GM23248 (cell line): Measurements from ENCODE around the gene DEFB119. TPM values are rescaled to one million over a fixed set of nuclear protein-coding genes. Genes with fewer than 3 reads are reported as not detected.
"Not testable (repeated sequence)": the region's sequence is repeated elsewhere in the genome, so short reads cannot be mapped to it uniquely, and the experiment has no call there.

Experiments used
- DNase-seq: peaks from one replicate; pipeline ENCODE4 v3.0.0-alpha.2; 2015
- H2AFZ ChIP-seq: fragments of 200-600 bp; sonication (generic); 2 replicates; pipeline ENCODE4 v1.6.1; 2016; ENCODE audit warnings: antibody characterized with exemption
- H3F3A ChIP-seq: fragments of 200-600 bp; sonication (generic); 2 replicates; pipeline ENCODE4 v1.6.1; 2016; ENCODE audit warnings: mild to moderate bottlenecking, antibody characterized with exemption, mixed run types; ENCODE audit not compliant: insufficient read depth
- H3K27ac ChIP-seq: fragments of 200-600 bp; sonication (generic); 2 replicates; pipeline ENCODE4 v1.5.1; 2016; ENCODE audit warnings: mild to moderate bottlenecking
- H3K27me3 ChIP-seq: fragments of 200-600 bp; sonication (generic); replicated peaks from 2 replicates; pipeline ENCODE4 v1.6.1; 2016; ENCODE audit warnings: mild to moderate bottlenecking; ENCODE audit not compliant: insufficient read depth
- H3K36me3 ChIP-seq: fragments of 200-600 bp; sonication (generic); 2 replicates; pipeline ENCODE4 v1.6.1; 2016; ENCODE audit warnings: low read depth, mild to moderate bottlenecking
- H3K4me1 ChIP-seq: fragments of 200-600 bp; sonication (generic); 2 replicates; pipeline ENCODE4 v1.6.1; 2016; ENCODE audit warnings: mild to moderate bottlenecking; ENCODE audit not compliant: insufficient read depth
- H3K4me2 ChIP-seq: fragments of 200-600 bp; sonication (generic); one replicate; pipeline ENCODE4 v1.6.1; 2016; ENCODE audit warnings: mild to moderate bottlenecking; ENCODE audit not compliant: unreplicated experiment
- H3K4me3 ChIP-seq: fragments of 200-600 bp; sonication (generic); 2 replicates; pipeline ENCODE4 v1.5.1; 2016; ENCODE audit warnings: mild to moderate bottlenecking
- H3K79me2 ChIP-seq: fragments of 200-600 bp; sonication (generic); 2 replicates; pipeline ENCODE4 v1.6.1; 2016; ENCODE audit warnings: mild to moderate bottlenecking; ENCODE audit not compliant: insufficient read depth
- H3K9ac ChIP-seq: fragments of 200-600 bp; sonication (generic); 2 replicates; pipeline ENCODE4 v1.6.1; 2016; ENCODE audit warnings: mild to moderate bottlenecking
- H3K9me2 ChIP-seq: fragments of 200-600 bp; sonication (generic); 2 replicates; pipeline ENCODE4 v1.6.1; 2016; ENCODE audit warnings: mixed run types, mild to moderate bottlenecking, moderate library complexity; ENCODE audit not compliant: insufficient read depth
- H3K9me3 ChIP-seq: fragments of 200-600 bp; sonication (generic); one replicate; pipeline ENCODE4 v1.6.1; 2017; ENCODE audit warnings: low read depth
- H4K20me1 ChIP-seq: fragments of 200-600 bp; sonication (generic); 2 replicates; pipeline ENCODE4 v1.6.0; 2016; ENCODE audit not compliant: insufficient read depth
- EZH2 ChIP-seq: fragments of 200-600 bp; sonication (generic); IDR thresholded peaks from 2 replicates; pipeline ENCODE4 v1.6.1; 2018; ENCODE audit warnings: antibody characterized with exemption, mild to moderate bottlenecking; ENCODE audit not compliant: insufficient read depth, poor library complexity, severe bottlenecking
- EZH2phosphoT487 ChIP-seq: fragments of 200-600 bp; sonication (generic); IDR thresholded peaks from 2 replicates; pipeline ENCODE4 v1.6.1; 2018; ENCODE audit warnings: antibody characterized with exemption, moderate library complexity, mild to moderate bottlenecking, low read depth; ENCODE audit not compliant: insufficient read depth
- WGBS, 2 experiments: methylation state at CpG; one replicate each; pipeline ENCODE4 v1.1.6; 2015 to 2017; ENCODE audit warnings: low lambda C conversion rate in 2 of 2, low coverage in 1 of 2; ENCODE audit errors: missing lambda C conversion rate in 2 of 2; 5-methylcytosine and 5-hydroxymethylcytosine counted together
- in situ Hi-C: fragments of 300-500 bp; cut with MboI; formaldehyde crosslinking; loops from 2 replicates; pipeline ENCODE4 v1.15.0; 2020
- polyA plus RNA-seq: library from polyadenylated mRNA; unstranded; fragments of >200 nt; fragmentation: Nextera tagmentation; extraction: Ambion mirVana; gene quantifications from 2 replicates; pipeline ENCODE4 v1.2.1, GENCODE V29; 2016
- total RNA-seq: library from RNA; depleted of rRNA; stranded (reverse); fragments of >200 nt; shearing (Covaris generic); gene quantifications from 2 replicates; pipeline ENCODE4 v1.2.3, GENCODE V29; 2014; rRNA removed

DEFB119 gene, protein sequence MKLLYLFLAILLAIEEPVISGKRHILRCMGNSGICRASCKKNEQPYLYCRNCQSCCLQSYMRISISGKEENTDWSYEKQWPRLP
- total RNA-seq, result not detected in 2 replicates
- not detected in 2 replicates for polyA plus RNA-seq

DNA sequence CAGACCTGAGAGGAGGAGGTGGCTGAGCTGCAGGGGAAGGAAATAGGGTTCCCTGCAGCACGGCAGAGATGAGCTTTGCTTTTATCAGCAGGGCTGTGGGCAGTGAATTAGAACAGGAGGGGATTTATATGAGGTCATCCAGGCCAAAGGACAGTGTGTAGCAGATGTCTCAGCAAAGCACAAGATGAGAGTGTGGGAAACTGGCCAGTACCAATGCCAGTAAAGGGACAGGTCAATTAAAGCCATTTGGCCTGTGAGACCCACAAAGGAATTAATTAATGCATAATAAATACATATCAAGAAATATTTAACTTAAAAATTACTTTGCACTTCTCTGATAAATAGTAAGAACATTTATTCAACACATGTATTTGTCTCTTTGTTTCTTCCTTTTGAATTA is at the start of gene DEFB119:
TSS of gene DEFB119 (minus strand) at position 101 of the 400 bp plus-strand sequence. CDS start 107 bp downstream, outside the sequence.
- Histone ChIP-seq H3K79me2 (no peaks in the 10 kb centered on the region), H3K9ac (no peak within 1 kb of the TSS), H3K9me3 (no peaks in the 10 kb centered on the region), H3K4me1 (no peaks in the 10 kb centered on the region), H3K9me2 (no peaks in the 10 kb centered on the region), H3K4me2 (no peak within 1 kb of the TSS), H3K27me3 (no peaks in the 10 kb centered on the region), H3K4me3 (no peak within 1 kb of the TSS), H3F3A (no peaks in the 10 kb centered on the region), H3K27ac (no peak within 1 kb of the TSS), H2AFZ (no peak within 1 kb of the TSS), H4K20me1 (no peaks in the 10 kb centered on the region), H3K36me3 (no peaks in the 10 kb centered on the region)
- WGBS, 2 experiments, result 0% methylated on average over 1 of the region's 1 CpG
- no peak for DNase-seq
- TF ChIP-seq EZH2phosphoT487 (no peak), EZH2 (no peak)
- in situ Hi-C loops, result no loop called here

DNA sequence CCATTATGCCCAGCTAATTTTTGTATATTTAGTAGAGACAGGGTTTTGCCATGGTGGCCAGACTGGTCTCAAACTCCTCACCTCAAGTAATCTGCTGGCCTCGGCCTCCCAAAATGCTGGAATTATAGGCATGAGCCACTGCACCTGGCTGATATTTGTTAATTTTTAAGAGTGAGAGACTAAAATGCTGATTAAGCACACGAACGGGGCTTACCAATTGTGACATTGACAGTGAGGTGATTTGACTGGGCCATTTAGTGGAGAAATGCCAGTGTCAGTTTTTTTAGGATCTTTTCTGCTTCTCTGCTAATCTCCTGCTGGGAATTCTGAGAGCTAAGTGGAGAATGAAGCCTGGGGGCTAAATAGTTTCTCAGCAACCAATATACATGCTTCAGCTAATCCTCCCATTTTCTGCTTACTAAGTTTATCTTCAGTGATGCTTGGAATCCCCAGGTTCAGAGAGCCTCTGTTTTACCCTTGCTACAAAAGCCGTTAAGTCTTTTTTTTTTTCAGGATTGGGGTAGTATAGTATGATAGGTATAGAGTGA is 40.3 kb upstream of the DEFB119 start:
- H3K27ac ChIP-seq, result no peak overlapping the region
- TF ChIP-seq EZH2 (no peak), EZH2phosphoT487 (no peak)
- no peaks in the 10 kb centered on the region for H3K4me1 ChIP-seq
- H3K4me3 ChIP-seq, result no peak overlapping the region
- no peak overlapping the region for H2AFZ ChIP-seq
- no peaks in the 10 kb centered on the region for H3K36me3 ChIP-seq
- 19 to 20% methylated on average over 4 of the region's 4 CpGs for WGBS, 2 experiments
- DNase-seq, result no peak
- H3K79me2 ChIP-seq, result no peaks in the 10 kb centered on the region
- no peaks in the 10 kb centered on the region for H4K20me1 ChIP-seq
- in situ Hi-C loops, result no loop called here
- no peaks in the 10 kb centered on the region for H3F3A ChIP-seq
- no peaks in the 10 kb centered on the region; the same call in 1 of the 2 replicates for H3K27me3 ChIP-seq
- H3K9me3 ChIP-seq, result no peaks in the 10 kb centered on the region
- H3K9me2 ChIP-seq, result no peaks in the 10 kb centered on the region
- no peak overlapping the region for H3K4me2 ChIP-seq
- H3K9ac ChIP-seq, result no peak overlapping the region

DNA sequence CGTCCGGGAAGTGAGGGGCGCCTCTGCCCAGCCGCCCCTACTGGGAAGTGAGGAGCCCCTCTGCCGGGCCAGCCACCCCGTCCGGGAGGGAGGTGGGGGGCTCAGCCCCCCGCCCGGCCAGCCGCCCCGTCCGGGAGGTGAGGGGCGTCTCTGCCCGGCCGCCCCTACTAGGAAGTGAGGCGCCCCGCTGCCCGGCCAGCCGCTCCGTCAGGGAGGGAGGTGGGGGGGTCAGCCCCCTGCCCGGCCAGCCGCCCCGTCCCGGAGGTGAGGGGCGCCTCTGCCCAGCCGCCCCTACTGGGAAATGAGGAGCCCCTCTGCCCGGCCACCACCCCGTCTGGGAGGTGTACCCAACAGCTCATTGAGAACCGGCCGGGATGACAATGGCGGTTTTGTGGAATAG is 37.2 kb upstream of the DEFB119 start:
- H3K9me2 ChIP-seq, H4K20me1 ChIP-seq, H3K4me2 ChIP-seq, H3F3A ChIP-seq, DNase-seq, H3K79me2 ChIP-seq, H3K4me3 ChIP-seq, H3K4me1 ChIP-seq, in situ Hi-C loops, H3K36me3 ChIP-seq, H3K9me3 ChIP-seq, H3K27me3 ChIP-seq, H2AFZ ChIP-seq, H3K9ac ChIP-seq, H3K27ac ChIP-seq: not testable (repeated sequence)
- WGBS, 2 experiments, result 82 to 84% methylated on average over 6 to 27 of the region's 31 CpGs

DNA sequence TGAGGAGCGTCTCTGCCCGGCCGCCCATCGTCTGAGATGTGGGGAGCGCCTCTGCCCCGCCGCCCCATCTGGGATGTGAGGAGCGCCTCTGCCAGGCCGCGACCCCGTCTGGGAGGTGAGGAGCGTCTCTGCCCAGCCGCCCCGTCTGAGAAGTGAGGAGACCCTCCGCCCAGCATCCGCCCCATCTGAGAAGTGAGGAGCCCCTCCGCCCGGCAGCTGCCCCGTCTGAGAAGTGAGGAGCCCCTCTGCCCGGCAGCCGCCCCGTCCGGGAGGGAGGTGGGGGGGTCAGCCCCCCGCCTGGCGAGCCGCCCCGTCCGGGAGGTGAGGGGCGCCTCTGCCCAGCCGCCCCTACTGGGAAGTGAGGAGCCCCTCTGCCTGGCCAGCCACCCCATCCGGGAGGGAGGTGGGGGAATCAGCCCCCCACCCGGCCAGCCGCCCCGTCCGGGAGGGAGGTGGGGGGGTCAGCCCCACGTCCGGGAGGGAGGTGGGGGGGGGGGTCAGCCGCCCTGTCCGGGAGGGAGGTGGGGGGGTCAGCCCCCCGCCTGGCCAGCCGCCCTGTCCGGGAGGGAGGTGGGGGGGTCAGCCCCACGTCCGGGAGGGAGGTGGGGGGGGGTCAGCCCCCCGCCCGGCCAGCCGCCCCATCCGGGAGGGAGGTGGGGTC is 36.6 kb upstream of the DEFB119 start:
- H3F3A ChIP-seq, H3K9me3 ChIP-seq, H3K4me2 ChIP-seq, H3K79me2 ChIP-seq, H3K4me3 ChIP-seq, DNase-seq, H3K36me3 ChIP-seq, H3K9ac ChIP-seq, H3K27ac ChIP-seq, in situ Hi-C loops, H3K4me1 ChIP-seq, H3K9me2 ChIP-seq, H2AFZ ChIP-seq, H4K20me1 ChIP-seq, H3K27me3 ChIP-seq: not testable (repeated sequence)
- 88 to 100% methylated on average over 1 to 29 of the region's 48 CpGs for WGBS, 2 experiments

DNA sequence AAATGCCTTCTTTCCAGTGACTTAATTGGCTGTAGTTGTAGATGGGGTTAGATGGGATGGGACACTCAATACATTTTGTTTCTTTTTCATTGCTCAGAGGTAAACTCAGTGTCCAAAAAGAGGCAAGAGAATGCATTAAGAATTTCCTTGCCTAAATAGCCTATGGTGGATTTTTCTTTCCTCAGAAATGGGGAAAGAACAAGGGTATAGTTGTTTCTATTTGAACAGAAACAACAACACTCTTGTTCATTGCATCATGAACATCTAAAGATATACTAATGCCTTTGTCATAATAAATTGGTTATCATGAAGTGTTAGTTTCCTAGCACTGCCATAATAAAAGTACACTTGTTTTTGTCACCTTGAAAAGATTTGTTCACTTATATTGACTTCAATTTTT is 35.4 kb upstream of the DEFB119 start:
- Histone ChIP-seq H3K27me3 (no peaks in the 10 kb centered on the region; the same call in none of the 2 replicates), H3K27ac (no peak overlapping the region), H3K79me2 (no peaks in the 10 kb centered on the region), H4K20me1 (no peaks in the 10 kb centered on the region), H3K36me3 (no peaks in the 10 kb centered on the region), H3K4me1 (no peaks in the 10 kb centered on the region), H3K9me3 (no peaks in the 10 kb centered on the region), H2AFZ (no peak overlapping the region), H3K4me2 (no peak overlapping the region), H3F3A (no peaks in the 10 kb centered on the region), H3K4me3 (no peak overlapping the region), H3K9ac (no peak overlapping the region), H3K9me2 (no peaks in the 10 kb centered on the region)
- TF ChIP-seq EZH2 (no peak), EZH2phosphoT487 (no peak)
- DNase-seq, result no peak
- in situ Hi-C loops, result no loop called here
